Astrocyte (in vitro differentiated cells and primary cell): Measurements from ENCODE around the gene PNMA5. TPM values are rescaled to one million over a fixed set of nuclear protein-coding genes. Genes with fewer than 3 reads are reported as not detected.

Source experiments
- DNase-seq: peaks from one replicate; pipeline ENCODE4 v3.0.0-alpha.2; 2010; ENCODE audit warnings: low read depth
- FAIRE-seq: peaks from 2 replicates; lab custom pipeline; 2011; peaks lifted over from hg19 to GRCh38; lab: Jason Lieb, UNC
- H2AFZ ChIP-seq: 2 replicates; pipeline ENCODE4 v1.6.0; 2012; ENCODE audit warnings: low read depth, low read length, inconsistent platforms
- H3K27ac ChIP-seq: 2 replicates; pipeline ENCODE4 v1.5.1; 2011; ENCODE audit warnings: low read depth, low read length, inconsistent platforms
- H3K27me3 ChIP-seq: 2 replicates; pipeline ENCODE4 v1.6.0; 2011; ENCODE audit warnings: low read length, inconsistent platforms; ENCODE audit not compliant: insufficient read depth
- H3K36me3 ChIP-seq: 2 replicates; pipeline ENCODE4 v1.5.1; 2011; ENCODE audit warnings: low read length, inconsistent platforms; ENCODE audit not compliant: insufficient read depth
- H3K4me1 ChIP-seq: 2 replicates; pipeline ENCODE4 v1.5.1; 2011; ENCODE audit warnings: low read length, inconsistent platforms; ENCODE audit not compliant: insufficient read depth
- H3K4me2 ChIP-seq: 2 replicates; pipeline ENCODE4 v1.6.0; 2012; ENCODE audit warnings: low read length, inconsistent platforms
- H3K4me3 ChIP-seq: 2 replicates; pipeline ENCODE4 v1.5.1; 2011; ENCODE audit warnings: low read depth, mild to moderate bottlenecking, low read length, inconsistent platforms; ENCODE audit not compliant: insufficient read depth
- H3K79me2 ChIP-seq: 2 replicates; pipeline ENCODE4 v1.6.0; 2012; ENCODE audit warnings: mild to moderate bottlenecking, low read length, inconsistent platforms; ENCODE audit not compliant: insufficient read depth
- H3K9ac ChIP-seq: 2 replicates; pipeline ENCODE4 v1.6.0; 2012; ENCODE audit warnings: mild to moderate bottlenecking, low read length, inconsistent platforms
- H3K9me3 ChIP-seq: 2 replicates; pipeline ENCODE4 v1.5.1; 2012; ENCODE audit warnings: low read depth, mild to moderate bottlenecking, low read length, inconsistent platforms; ENCODE audit not compliant: insufficient read depth
- H4K20me1 ChIP-seq: 2 replicates; pipeline ENCODE4 v1.6.0; 2012; ENCODE audit warnings: low read length, inconsistent platforms; ENCODE audit not compliant: insufficient read depth
- H3K27ac Mint-ChIP-seq: one replicate; pipeline ENCODE4 v1.8.0; 2021; ENCODE audit warnings: mild to moderate bottlenecking, mixed read lengths; ENCODE audit not compliant: unreplicated experiment
- H3K27me3 Mint-ChIP-seq: one replicate; pipeline ENCODE4 v1.8.0; 2021; ENCODE audit warnings: low read depth, mixed read lengths; ENCODE audit not compliant: unreplicated experiment
- H3K36me3 Mint-ChIP-seq: one replicate; pipeline ENCODE4 v1.8.0; 2021; ENCODE audit warnings: low read depth, mixed read lengths; ENCODE audit not compliant: unreplicated experiment
- H3K4me1 Mint-ChIP-seq: one replicate; pipeline ENCODE4 v1.8.0; 2021; ENCODE audit warnings: low read depth, mixed read lengths; ENCODE audit not compliant: unreplicated experiment
- H3K4me3 Mint-ChIP-seq: one replicate; pipeline ENCODE4 v1.8.0; 2021; ENCODE audit warnings: mild to moderate bottlenecking, moderate library complexity, mixed read lengths; ENCODE audit not compliant: unreplicated experiment
- H3K9me3 Mint-ChIP-seq: one replicate; pipeline ENCODE4 v1.8.0; 2021; ENCODE audit warnings: mild to moderate bottlenecking, mixed read lengths; ENCODE audit not compliant: unreplicated experiment
- EZH2 ChIP-seq: IDR thresholded peaks from 2 replicates; pipeline ENCODE4 v1.6.1; 2012; ENCODE audit warnings: mild to moderate bottlenecking, low read length, inconsistent platforms; ENCODE audit not compliant: insufficient read depth
- total RNA-seq: library from RNA; stranded (reverse); gene quantifications from 2 replicates; pipeline ENCODE4 v1.2.1, GENCODE V29; 2021
- TF ChIP-seq, protein P1 (sequence below): IDR thresholded peaks from 2 replicates; pipeline ENCODE4 v1.5.1; 2011; ENCODE audit warnings: low read depth, mild to moderate bottlenecking, inconsistent platforms, low read length, moderate library complexity; ENCODE audit not compliant: insufficient read depth

PNMA5 gene
- total RNA-seq, 1 donor from 2014 or later = not detected

DNA sequence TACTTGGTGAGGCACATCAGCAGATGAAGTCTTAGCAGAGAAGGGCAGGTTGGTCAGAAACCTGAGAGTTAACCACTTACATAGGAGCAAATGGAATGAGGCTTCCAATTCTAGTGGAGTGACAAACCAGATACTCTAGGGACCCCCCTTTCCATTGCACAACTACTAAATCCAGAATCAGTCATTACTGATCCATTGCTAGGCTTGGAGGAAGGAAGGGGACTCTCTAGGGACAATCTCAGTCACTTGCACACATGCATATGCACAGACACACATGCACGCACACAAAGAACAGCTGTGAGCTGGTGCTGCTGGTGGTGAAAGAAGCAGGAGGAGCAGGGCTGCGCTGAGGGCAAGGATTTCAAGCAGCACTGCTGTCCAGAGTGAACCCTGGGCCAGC, 25.7 kb downstream of the PNMA5 start:
- H3K27me3 ChIP-seq = no peaks in the 10 kb centered on the region
- H3K4me3 ChIP-seq = no peak overlapping the region
- DNase-seq = no peak
- H3K27me3 Mint-ChIP-seq = no peaks in the 10 kb centered on the region
- H3K36me3 ChIP-seq = no peaks in the 10 kb centered on the region
- FAIRE-seq = no peak
- TF ChIP-seq EZH2 = no peak
- no peak overlapping the region for H3K4me2 ChIP-seq
- H2AFZ ChIP-seq = no peak overlapping the region
- H3K4me1 Mint-ChIP-seq = no peaks in the 10 kb centered on the region
- no peaks in the 10 kb centered on the region for H3K9me3 ChIP-seq
- H3K36me3 Mint-ChIP-seq = peaks cover 10% of the 10 kb centered on the region
- H3K27ac ChIP-seq = no peak overlapping the region
- H3K27ac Mint-ChIP-seq = no peak overlapping the region
- H3K79me2 ChIP-seq = no peaks in the 10 kb centered on the region
- H3K9ac ChIP-seq = no peak overlapping the region
- H3K4me1 ChIP-seq = no peaks in the 10 kb centered on the region
- H3K9me3 Mint-ChIP-seq = no peaks in the 10 kb centered on the region
- no peaks in the 10 kb centered on the region for H4K20me1 ChIP-seq
- no peak overlapping the region for H3K4me3 Mint-ChIP-seq

GRCh38 chrX:152960115-152960514, 33.8 kb downstream of the PNMA5 start:
- Histone ChIP-seq H3K27me3 (no peaks in the 10 kb centered on the region), H3K9me3 (no peaks in the 10 kb centered on the region), H3K9ac (no peak overlapping the region), H2AFZ (no peak overlapping the region), H3K4me3 (no peak overlapping the region), H3K27ac (no peak overlapping the region), H3K4me1 (peaks cover 3% of the 10 kb centered on the region), H3K79me2 (no peaks in the 10 kb centered on the region), H4K20me1 (no peaks in the 10 kb centered on the region), H3K4me2 (no peak overlapping the region), H3K36me3 (no peaks in the 10 kb centered on the region)
- no peak for DNase-seq
- Mint-ChIP-seq H3K36me3 (no peaks in the 10 kb centered on the region), H3K4me1 (no peaks in the 10 kb centered on the region), H3K4me3 (no peak overlapping the region), H3K9me3 (no peaks in the 10 kb centered on the region), H3K27ac (no peak overlapping the region), H3K27me3 (no peaks in the 10 kb centered on the region)
- TF ChIP-seq EZH2 = no peak
- TF ChIP-seq, protein P1, sequence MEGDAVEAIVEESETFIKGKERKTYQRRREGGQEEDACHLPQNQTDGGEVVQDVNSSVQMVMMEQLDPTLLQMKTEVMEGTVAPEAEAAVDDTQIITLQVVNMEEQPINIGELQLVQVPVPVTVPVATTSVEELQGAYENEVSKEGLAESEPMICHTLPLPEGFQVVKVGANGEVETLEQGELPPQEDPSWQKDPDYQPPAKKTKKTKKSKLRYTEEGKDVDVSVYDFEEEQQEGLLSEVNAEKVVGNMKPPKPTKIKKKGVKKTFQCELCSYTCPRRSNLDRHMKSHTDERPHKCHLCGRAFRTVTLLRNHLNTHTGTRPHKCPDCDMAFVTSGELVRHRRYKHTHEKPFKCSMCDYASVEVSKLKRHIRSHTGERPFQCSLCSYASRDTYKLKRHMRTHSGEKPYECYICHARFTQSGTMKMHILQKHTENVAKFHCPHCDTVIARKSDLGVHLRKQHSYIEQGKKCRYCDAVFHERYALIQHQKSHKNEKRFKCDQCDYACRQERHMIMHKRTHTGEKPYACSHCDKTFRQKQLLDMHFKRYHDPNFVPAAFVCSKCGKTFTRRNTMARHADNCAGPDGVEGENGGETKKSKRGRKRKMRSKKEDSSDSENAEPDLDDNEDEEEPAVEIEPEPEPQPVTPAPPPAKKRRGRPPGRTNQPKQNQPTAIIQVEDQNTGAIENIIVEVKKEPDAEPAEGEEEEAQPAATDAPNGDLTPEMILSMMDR = no peak
- FAIRE-seq = peak; percentile 86

DNA sequence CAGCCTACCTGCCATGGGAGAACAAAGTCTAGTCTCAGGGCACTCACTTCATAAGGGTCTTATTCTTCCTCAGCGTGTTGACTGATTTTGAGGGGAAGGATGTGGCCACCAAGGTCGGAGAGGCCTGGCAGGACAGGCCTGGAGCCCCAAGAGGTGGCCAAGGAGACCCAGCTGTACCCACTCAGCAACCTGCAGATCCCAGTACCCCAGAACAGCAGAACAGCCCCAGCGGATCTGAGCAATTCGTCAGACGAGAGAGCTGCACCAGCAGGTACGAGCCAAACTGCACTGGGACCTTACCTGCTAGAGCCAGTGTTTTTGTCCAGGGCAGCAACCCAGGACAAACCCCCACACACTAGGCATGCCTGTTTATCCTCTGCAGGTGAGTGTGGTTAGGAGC, 34.3 kb downstream of the PNMA5 start:
- peak overlapping the region; percentile 86 for H2AFZ ChIP-seq
- no peaks in the 10 kb centered on the region for H3K9me3 ChIP-seq
- TF ChIP-seq, protein P1 = no peak
- TF ChIP-seq EZH2 = no peak
- H3K79me2 ChIP-seq = no peaks in the 10 kb centered on the region
- H3K9ac ChIP-seq = no peak overlapping the region
- H3K36me3 Mint-ChIP-seq = no peaks in the 10 kb centered on the region
- no peak overlapping the region for H3K4me3 ChIP-seq
- no peaks in the 10 kb centered on the region for H3K36me3 ChIP-seq
- H4K20me1 ChIP-seq = no peaks in the 10 kb centered on the region
- no peaks in the 10 kb centered on the region for H3K27me3 Mint-ChIP-seq
- no peak overlapping the region for H3K4me3 Mint-ChIP-seq
- no peak overlapping the region for H3K27ac Mint-ChIP-seq
- no peak overlapping the region for H3K27ac ChIP-seq
- FAIRE-seq (no peak), DNase-seq (no peak)
- no peak overlapping the region for H3K4me2 ChIP-seq
- no peaks in the 10 kb centered on the region for H3K27me3 ChIP-seq
- no peaks in the 10 kb centered on the region for H3K4me1 Mint-ChIP-seq
- no peaks in the 10 kb centered on the region for H3K9me3 Mint-ChIP-seq
- H3K4me1 ChIP-seq = peaks cover 3% of the 10 kb centered on the region
